GM19099 (cell line): ENCODE data around the gene PGS1.

Experiments used
- POLR2A ChIP-seq: IDR thresholded peaks from 3 replicates; pipeline ENCODE4 v1.6.1; 2011; ENCODE audit warnings: low read depth; ENCODE audit not compliant: insufficient read length; ENCODE audit errors: extremely low read depth

PGS1 gene

GRCh38 chr17:78430892-78431691, 52.6 kb downstream of the PGS1 start:
- no peak for TF ChIP-seq POLR2A

GRCh38 chr17:78431692-78431958, 53.2 kb downstream of the PGS1 start:
- no peak for TF ChIP-seq POLR2A

- TF ChIP-seq POLR2A = no peak
Measured at GRCh38 chr17:78432226-78433012, 54.0 kb downstream of the PGS1 start.

GRCh38 chr17:78433013-78433727, 54.7 kb downstream of the PGS1 start:
- no peak for TF ChIP-seq POLR2A

GRCh38 chr17:78433780-78434335, 55.4 kb downstream of the PGS1 start:
- TF ChIP-seq POLR2A = no peak

- no peak for TF ChIP-seq POLR2A
Measured at GRCh38 chr17:78434455-78435329, 56.2 kb downstream of the PGS1 start.

- TF ChIP-seq POLR2A = no peak
Measured at GRCh38 chr17:78435330-78436005, 57.0 kb downstream of the PGS1 start.

- no peak for TF ChIP-seq POLR2A
Measured at GRCh38 chr17:78437508-78438169, 59.2 kb downstream of the PGS1 start.

GRCh38 chr17:78438271-78438691, 59.8 kb downstream of the PGS1 start:
- no peak for TF ChIP-seq POLR2A

GRCh38 chr17:78438694-78439325, 60.4 kb downstream of the PGS1 start:
- no peak for TF ChIP-seq POLR2A

- no peak for TF ChIP-seq POLR2A
Measured at GRCh38 chr17:78441271-78441971, 63.0 kb downstream of the PGS1 start.

- no peak for TF ChIP-seq POLR2A
Measured at GRCh38 chr17:78442648-78443218, 64.3 kb downstream of the PGS1 start.
